Fibroblast of the aortic adventitia (primary cell): ENCODE results near the gene TAF1A. TPM values are rescaled to one million over a fixed set of nuclear protein-coding genes. Genes with fewer than 3 reads are reported as not detected.
A peak's percentile ranks its signal among the peaks of the same experiment; 100 is the strongest.

ENCODE experiments used
- DNase-seq: peaks from one replicate; pipeline ENCODE4 v3.0.0-alpha.2; 2010; ENCODE audit warnings: low read depth
- H3K4me3 ChIP-seq: 2 replicates; pipeline ENCODE4 v1.5.1; 2011; ENCODE audit warnings: low read depth, mild to moderate bottlenecking, control low read depth, low read length, moderate library complexity
- CTCF ChIP-seq: IDR thresholded peaks from 2 replicates; pipeline ENCODE4 v1.5.1; 2011; ENCODE audit warnings: mild to moderate bottlenecking, low read length, control low read depth, inconsistent platforms; ENCODE audit not compliant: insufficient read depth
- total RNA-seq: library from RNA; depleted of rRNA; stranded (reverse); fragments of >200 nt; gene quantifications from 2 replicates; pipeline ENCODE4 v1.2.3, GENCODE V29; 2012; ENCODE audit warnings: low replicate concordance

Gene TAF1A
- total RNA-seq, 1 donor: 11.8 TPM

- no peak for TF ChIP-seq CTCF
- no peak overlapping the region for H3K4me3 ChIP-seq
- peak; percentile 13 for DNase-seq
These were observed 7.5 kb downstream of the TAF1A start for GRCh38 chr1:222582099-222582774.

GRCh38 chr1:222579316-222579715, 10.4 kb downstream of the TAF1A start:
- DNase-seq: peak; percentile 4
- TF ChIP-seq CTCF: no peak
- H3K4me3 ChIP-seq: no peak overlapping the region

- DNase-seq: no peak
- H3K4me3 ChIP-seq: no peak overlapping the region
- TF ChIP-seq CTCF: no peak
These were observed 18.9 kb downstream of the TAF1A start for GRCh38 chr1:222570837-222571236.

GRCh38 chr1:222561656-222562055, 28.1 kb downstream of the TAF1A start:
- TF ChIP-seq CTCF: no peak
- no peak for DNase-seq
- H3K4me3 ChIP-seq: no peak overlapping the region

DNA sequence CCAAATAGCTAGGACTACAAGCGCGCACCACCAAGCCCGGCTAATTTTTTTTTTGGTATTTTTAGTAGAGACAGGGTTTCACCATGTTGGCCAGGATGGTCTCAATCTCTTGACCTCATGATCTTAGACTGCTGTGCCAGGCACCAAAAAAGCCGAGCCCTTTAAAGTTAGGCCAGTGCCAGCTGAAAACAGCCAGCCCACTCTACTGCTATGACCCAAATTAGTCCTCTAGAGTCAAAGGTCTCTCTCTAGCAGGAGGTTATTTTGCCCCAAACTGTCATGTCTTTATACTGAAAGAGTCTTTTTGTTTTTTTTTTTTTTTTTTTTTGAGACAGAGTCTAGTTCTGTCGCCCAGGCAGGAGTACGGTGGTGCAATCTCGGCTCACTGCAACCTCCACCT, 32.2 kb downstream of the TAF1A start:
- TF ChIP-seq CTCF: no peak
- H3K4me3 ChIP-seq: no peak overlapping the region

GRCh38 chr1:222557148-222557547, 32.6 kb downstream of the TAF1A start:
- no peak for TF ChIP-seq CTCF
- DNase-seq: peak; percentile 9
- H3K4me3 ChIP-seq: no peak overlapping the region

More for the DNA sequence above, 32.2 kb downstream of the TAF1A start:
- DNase-seq: no peak
